Gastrocnemius medialis (tissue), 4 donors: ENCODE data around the gene MYO19.

Experiments used
- CTCF ChIP-seq, 5 experiments: fragments of 450-650 bp in 3 of 5; fragments of 200-600 bp in 2 of 5; sonication (generic) in 2 of 5; IDR thresholded peaks in 4 of 5; conservative IDR thresholded peaks in 1 of 5; 1 replicate in 4 of 5; 2 replicates in 1 of 5; pipeline ENCODE4 v1.5.1; 2016 to 2019; ENCODE audit warnings: antibody characterized with exemption in 5 of 5, mild to moderate bottlenecking in 3 of 5, moderate library complexity in 3 of 5
- POLR2A ChIP-seq, 2 donors: fragments of 450-650 bp; IDR thresholded peaks; one replicate each; pipeline ENCODE4 v1.6.1; 2017; ENCODE audit warnings: antibody characterized with exemption in 2 of 2, mild to moderate bottlenecking in 2 of 2, moderate library complexity in 2 of 2

- no peak for TF ChIP-seq CTCF (IDR thresholded peaks at IDR 0.05 in 4 of 5, conservative IDR thresholded peaks at IDR 0.05 in 1 of 5)
- TF ChIP-seq POLR2A (IDR thresholded peaks at IDR 0.05): no peak
Observed at GRCh38 chr17:36464765-36465088, 69.9 kb downstream of the MYO19 start.
